NCI-H128 (cell line): ENCODE measurements around the gene NFAT5.
"Not testable (repeated sequence)": the region's sequence is repeated elsewhere in the genome, so short reads cannot be mapped to it uniquely, and the experiment has no call there.

Source experiments
- DNase-seq: peaks from one replicate; lab custom pipeline; 2025; ENCODE audit not compliant: unreplicated experiment; lab: John Stamatoyannopoulos, UW

NFAT5 gene

DNA sequence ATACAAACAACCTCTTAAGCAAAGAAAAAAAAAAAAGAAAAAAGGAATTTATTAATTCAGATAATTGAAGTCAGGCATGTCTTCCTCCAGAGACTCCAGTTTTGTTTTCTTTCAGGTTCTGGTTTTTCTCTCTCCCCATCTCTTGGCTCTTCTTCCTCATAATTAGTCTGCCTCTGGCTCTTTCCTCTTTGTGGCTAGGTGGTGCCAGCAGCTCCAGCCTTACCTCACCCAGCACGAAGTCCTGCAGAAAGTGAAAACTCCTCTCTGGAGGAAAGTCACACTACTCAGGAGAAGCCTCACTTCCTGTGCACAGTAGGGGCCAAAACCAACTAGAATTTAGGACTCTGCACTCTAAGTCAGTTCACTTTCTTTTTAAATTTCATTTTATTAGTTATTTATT is 10.3 kb upstream of the NFAT5 start:
- no peak for DNase-seq

GRCh38 chr16:69555867-69556266 is 9.9 kb upstream of the NFAT5 start:
- no peak for DNase-seq

GRCh38 chr16:69559164-69559563 is 6.6 kb upstream of the NFAT5 start:
- DNase-seq: no peak

GRCh38 chr16:69561367-69561766 is 4.4 kb upstream of the NFAT5 start:
- not testable (repeated sequence) for DNase-seq

- no peak for DNase-seq
Measured at GRCh38 chr16:69561901-69562300, 3.9 kb upstream of the NFAT5 start.

DNA sequence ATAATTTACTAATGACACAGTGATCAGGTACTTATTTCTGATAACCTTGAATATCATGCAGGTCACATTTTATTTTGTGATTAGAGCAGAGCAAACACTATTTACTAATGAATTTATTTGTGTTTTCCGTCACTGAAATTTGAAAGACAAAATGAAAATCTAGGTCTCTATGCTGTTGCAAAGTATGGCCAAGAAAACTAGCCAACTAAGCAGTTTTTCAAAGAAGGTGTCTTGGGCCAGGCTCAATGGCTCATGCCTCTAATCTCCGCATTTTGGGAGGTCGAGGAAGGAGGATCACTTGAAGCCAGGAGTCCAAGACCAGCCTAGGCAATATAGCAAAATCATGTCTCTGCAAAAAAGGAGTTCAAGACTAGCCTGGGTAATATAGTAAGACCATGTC is 3.0 kb upstream of the NFAT5 start:
- no peak for DNase-seq

DNA sequence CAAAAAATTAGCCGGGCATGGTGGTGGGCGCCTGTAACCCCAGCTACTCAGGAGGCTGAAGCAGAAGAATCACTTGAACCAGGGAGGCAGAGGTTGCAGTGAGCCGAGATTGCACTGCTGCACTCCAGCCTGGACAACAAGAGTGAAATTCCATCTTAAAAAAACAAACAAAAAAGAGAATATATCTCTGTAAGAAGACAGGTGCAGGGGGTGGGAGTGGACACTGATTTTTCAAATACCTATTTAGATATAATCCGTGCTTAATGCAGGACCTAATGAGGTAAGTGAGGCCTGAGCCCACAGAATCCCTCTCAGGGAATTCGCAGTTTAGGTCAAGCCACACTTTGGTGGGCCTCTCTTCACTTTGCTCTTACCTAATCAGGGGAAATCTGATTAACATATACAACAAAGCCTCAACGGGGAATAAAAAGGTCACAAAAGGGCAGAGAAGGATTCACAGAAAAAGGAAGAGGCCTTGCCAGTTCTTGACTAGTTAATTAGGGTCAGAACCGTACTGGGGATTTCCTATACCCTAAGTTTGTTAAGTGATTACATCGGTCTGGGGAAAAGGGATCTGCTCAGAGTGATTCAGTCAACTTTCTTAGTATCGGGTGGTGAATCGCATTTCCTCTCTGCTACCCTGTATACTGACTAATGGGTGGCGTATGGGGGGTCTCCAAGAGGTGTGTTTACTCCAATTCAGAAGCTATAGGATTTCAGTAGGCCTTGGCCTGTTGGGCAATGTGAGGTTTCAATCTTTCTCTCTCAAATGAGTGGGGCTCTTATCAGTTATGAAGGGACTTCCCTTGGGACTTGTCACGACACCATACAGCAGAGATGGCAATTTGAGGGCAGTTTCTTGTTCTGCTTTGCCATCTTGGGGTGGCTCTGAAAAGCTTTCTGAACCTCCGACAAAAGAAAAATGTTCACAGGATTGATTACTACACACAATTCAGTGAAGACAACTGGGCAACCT is 1.9 kb upstream of the NFAT5 start:
- DNase-seq: no peak

GRCh38 chr16:69564845-69565670 is 708 bp upstream of the NFAT5 start:
- DNase-seq: no peak

DNA sequence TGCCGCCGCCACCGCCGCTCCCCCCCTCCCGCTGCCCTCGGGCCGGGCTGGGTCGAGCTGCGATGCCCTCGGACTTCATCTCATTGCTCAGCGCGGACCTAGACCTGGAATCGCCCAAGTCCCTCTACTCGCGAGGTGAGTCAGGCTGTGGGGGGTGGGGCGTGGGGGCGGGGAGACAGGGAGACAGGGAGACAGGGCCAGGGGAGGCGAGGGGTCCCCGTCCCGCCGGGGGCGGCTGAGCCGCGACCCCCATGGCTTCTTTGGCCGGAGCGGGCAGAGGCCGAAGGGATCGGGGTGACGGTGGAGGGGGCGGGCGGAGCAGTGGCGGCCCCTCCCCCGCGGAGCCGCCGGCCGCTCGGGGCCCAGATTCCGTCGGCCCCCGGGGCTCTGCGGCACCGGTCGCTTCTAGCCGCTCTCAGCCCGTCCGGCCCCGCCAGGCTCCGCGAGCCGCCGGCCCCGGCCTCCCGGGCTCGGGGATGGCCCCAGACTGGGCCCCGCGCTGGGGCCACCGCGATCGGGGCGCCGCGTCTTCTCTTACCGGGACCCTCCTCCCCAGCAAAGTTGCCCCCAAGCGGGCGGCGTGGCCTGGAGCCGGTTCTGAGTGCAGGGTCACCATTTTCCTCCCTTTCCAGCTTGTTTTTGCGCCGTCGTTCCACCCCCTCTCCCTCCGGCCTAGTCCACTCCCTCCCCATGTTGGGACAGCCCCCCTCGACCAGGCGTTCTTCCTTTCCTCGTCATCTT is 644 bp downstream of the NFAT5 start:
- no peak for DNase-seq

DNA sequence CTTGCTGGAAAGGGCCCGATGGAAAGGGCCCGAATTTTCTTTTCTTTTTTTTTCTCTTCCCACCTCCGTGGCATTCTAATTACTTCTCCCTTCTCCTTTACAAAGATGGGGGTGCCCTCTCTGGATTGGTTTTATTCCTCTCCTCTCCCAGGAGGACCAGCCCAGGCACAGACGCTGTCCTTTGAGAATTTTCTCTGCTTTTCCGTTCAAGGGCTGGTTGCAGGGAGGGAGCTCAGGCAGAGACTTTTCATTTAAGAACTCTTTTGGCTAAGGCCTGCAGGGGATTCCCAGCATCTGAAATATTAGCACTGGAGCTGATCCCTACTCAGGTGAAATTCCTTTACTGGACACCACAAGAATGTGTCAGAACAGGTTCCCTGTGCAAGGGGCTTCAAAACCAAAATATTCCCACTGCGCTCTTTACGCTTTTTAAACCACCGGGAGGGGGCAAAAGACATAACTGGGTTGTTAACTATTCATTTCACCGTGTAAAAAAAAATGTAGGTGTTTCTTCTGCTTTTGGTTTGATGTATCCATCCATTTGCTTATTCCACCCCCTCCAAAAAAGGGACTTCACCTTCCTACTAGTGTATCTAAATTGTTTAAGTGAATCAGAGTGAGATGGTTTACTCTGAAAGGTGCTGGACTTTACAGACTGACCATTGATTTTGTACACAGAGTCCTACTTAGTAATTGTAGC is 1.4 kb downstream of the NFAT5 start:
- DNase-seq: no peak

- DNase-seq: no peak
Measured at GRCh38 chr16:69568676-69569075, 2.9 kb downstream of the NFAT5 start.

- not testable (repeated sequence) for DNase-seq
Measured at GRCh38 chr16:69578771-69579170, 13.0 kb downstream of the NFAT5 start.

DNA sequence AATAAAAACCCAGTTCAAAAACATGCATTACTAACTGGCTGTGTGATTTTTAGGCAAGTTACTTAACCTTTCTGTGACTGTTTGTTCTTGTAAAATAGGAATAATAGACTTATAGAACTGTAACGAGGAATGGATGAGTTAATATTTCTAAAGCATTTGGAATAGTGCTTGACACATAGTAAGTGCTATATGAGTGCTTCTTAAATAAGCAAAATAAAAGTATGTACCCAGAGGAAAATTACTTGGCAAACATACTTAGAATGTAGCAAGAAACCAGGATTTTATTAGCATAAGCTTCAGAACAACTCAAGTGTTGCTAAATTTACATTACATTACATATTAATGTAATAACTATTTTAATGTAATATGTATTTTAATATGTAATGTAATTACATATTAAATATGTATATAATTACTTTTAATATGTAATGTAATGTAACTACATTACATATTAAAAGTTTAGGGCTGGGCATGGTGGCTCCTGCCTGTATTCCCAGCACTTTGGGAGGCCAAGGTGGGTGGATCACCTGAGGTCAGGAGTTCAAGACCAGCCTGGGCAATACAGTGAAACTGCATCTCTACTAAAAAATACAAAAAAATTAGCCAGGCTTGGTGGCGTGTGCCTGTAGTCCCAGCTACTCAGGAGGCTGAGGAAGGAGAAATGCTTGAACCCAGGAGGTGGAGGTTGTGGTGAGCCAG is 14.2 kb downstream of the NFAT5 start:
- DNase-seq: no peak

DNA sequence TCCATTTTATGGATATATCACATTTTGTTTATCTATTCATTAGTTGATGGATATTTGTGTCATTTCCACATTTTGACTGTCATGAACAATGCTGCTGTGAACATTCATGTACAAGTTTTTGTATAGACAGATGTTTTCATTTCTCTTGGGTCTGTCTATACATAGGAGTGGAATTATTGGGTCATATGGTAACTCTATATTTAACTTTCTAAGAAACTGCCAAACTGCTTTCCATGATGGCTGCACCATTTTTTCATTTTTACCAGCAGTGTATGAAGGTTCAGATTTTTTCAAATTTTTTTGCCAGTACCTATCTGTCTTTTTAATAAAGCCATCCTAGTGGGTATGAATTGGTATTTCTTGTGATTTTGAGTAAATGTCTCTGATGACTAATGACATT is 15.5 kb downstream of the NFAT5 start:
- DNase-seq: no peak

DNA sequence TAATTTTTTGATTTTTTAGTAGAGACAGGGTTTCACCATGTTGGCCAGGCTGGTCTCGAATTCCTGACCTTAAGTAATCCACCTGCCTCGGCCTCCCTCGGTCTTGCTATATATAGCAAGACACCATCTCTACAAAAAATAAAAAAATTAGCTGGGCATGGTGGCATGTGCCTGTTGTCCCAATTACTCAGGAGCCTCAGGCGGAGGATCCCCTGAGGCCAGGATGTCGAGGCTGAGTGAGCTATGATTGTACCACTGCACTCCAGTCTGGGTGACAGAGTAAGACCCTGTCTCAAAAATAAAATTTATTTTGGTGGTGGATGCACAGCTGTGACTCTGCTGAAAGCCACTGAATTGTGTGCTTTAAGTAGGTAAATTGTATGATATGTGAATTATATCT is 18.7 kb downstream of the NFAT5 start:
- DNase-seq: not testable (repeated sequence)

DNA sequence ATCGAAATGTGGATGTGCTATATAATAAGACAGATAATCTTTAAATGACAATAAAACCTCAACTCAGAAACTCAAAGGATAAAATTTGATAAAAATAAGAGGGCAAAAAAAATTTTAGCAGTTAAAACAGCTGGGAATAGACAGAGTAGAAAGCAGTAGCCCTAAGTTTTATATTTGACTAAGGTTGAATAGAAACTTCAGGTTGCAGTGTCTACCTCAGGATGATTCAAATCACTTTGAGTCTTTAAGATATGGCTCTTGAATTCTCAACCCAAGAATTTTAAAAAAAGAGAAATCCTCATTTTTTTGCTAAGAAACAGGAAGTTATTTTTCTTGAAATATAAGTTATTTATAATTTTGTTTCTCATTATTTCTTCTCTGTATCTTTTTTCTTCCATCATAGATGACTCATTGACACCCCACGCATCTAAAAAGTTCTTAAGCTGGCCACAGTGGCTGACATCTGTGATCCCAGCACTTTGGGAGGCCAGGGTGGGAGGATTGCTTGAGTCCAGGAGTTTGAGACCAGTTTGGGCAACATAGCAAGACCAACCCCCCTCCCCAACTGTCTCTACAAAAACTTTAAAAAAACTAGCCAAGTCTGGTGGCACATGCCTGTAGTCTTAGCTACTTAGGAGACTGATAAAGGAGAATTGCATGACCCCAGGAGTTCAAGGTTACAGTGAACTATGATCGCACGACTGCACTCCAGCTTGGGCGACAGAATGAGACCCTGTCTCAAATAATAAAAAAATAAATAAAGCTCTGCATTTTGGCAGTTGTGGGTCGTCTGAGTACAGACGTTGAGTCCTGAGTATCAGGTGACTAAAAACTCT is 23.9 kb downstream of the NFAT5 start:
- DNase-seq: no peak

GRCh38 chr16:69590590-69590989 is 24.8 kb downstream of the NFAT5 start:
- no peak for DNase-seq

DNA sequence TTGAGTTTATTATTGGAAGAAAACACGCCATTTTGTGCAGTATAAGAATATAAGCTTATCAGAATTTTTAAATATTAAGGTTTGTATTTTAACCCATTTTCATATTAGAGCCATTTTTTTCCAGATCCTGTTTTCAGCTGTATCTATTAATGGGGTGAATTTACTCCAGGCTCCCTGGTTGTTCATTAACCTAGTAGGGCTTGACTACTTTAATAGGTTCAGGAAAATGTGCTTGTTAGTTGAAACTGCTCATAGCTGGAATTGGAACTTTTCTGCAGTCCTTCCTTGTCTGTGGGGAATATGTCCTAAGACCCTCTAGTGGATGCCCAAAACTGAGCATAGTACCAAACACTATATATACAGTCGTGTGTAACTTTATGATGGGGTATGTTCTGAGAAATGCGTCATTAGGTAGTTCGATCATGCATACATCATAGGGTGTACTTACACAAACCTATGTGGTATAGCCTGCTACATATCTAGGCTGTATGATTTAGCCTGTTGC is 28.0 kb downstream of the NFAT5 start:
- DNase-seq: no peak
